ENCODE measurements around the gene PNPT1.
A peak's percentile ranks its signal among the peaks of the same experiment; 100 is the strongest.
"Not testable (repeated sequence)": the region's sequence is repeated elsewhere in the genome, so short reads cannot be mapped to it uniquely, and the experiment has no call there.

PNPT1 gene

GRCh38 chr2:55693181-55694125 is at the start of gene PNPT1:
PNPT1 (minus strand) TSS chr2:55693844; CDS start chr2:55693823, 21 bp downstream.
- peak; percentile 84 to 89 for DNase-seq (ENCODE audit: low read depth in 2 of 2)

- DNase-seq (ENCODE audit: low read depth in 2 of 2): no peak
Observed at GRCh38 chr2:55742996-55743395, 49.4 kb upstream of the PNPT1 start.

GRCh38 chr2:55736019-55736536 is 42.4 kb upstream of the PNPT1 start:
- not testable (repeated sequence) for DNase-seq (ENCODE audit: low read depth in 2 of 2)

GRCh38 chr2:55734726-55735125 is 41.1 kb upstream of the PNPT1 start:
- DNase-seq (ENCODE audit: low read depth in 2 of 2): no peak

DNA sequence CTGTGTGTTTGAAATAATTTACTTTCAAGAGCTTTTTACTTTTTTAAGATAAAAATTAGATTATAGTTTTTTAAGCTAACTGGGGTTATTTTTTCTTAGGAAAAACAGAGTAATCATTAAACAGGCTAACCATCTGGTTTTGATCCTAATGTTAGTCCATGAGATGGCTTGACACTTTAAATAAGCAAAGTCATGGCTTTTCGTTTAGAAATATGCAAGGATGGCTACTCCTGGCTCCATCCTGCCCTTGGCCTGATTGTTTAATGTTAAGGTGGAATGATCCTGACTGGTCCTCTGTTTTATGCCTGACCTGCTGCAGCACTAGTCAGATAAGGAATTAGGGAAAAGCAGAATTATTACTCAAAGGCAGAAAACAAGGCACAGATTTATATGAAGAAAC is 39.7 kb upstream of the PNPT1 start:
- DNase-seq (ENCODE audit: low read depth in 2 of 2): no peak

- DNase-seq (ENCODE audit: low read depth in 2 of 2): no peak
Observed at GRCh38 chr2:55732854-55733253, 39.2 kb upstream of the PNPT1 start.

DNA sequence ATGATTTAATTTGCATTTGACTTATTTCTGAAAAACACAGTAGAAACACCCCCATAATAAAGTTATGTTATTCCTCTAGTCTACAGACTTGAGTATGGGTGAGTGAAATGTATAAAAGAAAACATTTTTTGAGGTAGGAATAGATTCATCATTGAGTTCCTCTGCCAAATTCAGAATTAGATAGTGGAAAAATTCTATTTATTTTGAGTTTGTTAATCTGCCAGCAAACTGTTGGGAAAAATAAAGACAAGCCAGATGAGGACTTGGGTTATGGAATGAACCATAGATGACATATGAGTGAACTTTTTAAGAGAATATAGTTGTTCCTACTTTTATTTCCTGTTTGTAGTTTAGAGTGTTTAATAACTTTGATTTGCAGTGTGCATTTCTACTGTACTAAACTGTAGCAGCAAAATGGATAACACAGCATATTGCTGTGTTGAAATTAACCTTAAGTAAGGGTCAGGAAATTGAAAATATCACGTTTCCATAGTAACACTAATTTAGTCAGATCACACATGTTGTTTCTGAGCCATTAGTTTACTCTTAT is 35.6 kb upstream of the PNPT1 start:
- DNase-seq (ENCODE audit: low read depth in 2 of 2): no peak

DNA sequence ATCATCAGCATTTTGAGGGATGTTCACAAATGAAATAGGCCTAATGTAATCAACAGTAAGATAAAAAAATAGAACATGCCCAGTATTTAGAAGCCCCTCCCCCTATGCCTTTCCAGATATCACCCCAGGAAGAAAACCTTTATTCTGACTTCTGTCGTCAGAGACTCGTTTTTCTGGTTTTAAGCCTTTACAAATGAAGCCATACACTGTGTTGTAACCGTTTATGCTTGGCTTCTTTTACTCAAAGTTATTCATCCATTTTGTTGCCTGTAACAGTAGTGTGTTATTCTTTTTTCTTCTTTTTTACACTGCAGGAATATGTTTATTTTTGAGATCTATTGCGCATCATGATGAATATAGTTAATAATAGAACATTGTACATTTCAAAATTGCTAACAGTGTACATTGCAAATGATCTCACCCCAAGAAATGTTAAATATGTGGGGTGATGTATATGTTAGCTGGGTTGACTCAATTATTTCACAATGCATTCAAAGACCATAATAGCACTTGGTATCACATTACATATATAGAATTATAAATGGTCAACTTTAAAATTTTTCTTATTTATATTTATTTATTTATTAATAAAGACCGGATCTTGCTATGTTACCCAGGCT is 28.1 kb upstream of the PNPT1 start:
- no peak for DNase-seq (ENCODE audit: low read depth in 2 of 2)

GRCh38 chr2:55720417-55720816 is 26.8 kb upstream of the PNPT1 start:
- DNase-seq (ENCODE audit: low read depth in 2 of 2): no peak

GRCh38 chr2:55719852-55720251 is 26.2 kb upstream of the PNPT1 start:
- no peak for DNase-seq (ENCODE audit: low read depth in 2 of 2)

DNA sequence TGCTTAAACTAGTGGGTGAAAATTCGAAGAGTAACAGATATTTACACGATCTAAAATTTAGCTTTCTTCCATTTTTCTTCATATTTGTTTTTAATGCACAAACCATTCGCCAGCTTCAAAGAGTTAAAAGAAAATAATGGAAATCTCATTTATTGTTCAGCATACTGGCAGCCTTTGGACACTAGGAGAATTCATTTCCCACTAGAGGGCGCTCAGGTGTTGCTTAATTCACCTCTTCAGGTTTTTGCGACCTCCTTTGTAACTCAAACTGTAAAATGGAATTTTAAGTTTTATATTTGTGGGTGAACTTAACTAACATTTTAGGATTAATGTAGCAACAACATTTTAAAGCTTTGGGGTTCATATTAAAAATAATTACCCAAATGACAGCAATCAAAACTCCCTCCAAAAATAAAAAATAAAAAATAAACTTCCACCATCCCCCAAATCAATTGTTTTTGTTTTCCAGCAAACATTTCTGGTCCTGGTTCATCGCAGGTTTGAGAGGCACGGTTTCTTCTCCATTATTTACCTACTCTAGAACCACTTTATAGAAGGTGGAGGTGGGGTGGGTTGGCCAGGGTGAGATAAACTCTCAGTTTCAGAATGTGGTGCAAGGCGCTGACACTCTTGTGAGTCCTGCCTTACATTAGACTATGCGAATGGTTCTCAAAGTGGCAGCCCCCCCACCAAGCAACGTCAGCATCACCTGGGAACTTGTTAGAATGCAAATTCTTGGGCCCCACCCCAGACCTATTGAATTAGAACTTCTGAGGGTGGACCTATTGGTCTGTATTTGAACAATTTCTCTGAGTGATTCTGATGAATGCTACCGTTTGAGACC is 24.7 kb upstream of the PNPT1 start:
- DNase-seq (ENCODE audit: low read depth in 2 of 2): no peak

DNA sequence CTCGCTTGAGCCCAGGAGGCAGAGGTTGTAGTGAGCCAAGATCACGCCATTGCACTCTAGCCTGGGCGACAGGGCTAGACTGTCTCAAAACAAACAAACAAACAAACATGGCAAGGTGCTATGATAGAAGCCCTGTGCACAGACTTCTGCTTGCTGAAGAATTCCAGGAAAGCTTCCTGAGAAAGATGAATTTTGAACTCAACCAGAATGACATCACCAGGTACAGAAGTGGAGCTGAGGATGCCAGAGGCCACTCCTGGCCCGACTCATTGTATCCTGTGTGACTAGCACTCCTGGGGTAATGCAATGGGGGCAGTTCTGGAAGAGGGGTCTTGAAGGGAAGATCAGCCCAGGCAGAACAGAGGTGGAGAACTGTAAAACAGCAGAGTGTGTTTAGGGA is 22.0 kb upstream of the PNPT1 start:
- DNase-seq (ENCODE audit: low read depth in 2 of 2): no peak

- not testable (repeated sequence) for DNase-seq (ENCODE audit: low read depth in 2 of 2)
Observed at GRCh38 chr2:55715178-55715577, 21.5 kb upstream of the PNPT1 start.

GRCh38 chr2:55712477-55713060 is 18.9 kb upstream of the PNPT1 start:
- DNase-seq (ENCODE audit: low read depth in 2 of 2): no peak

DNA sequence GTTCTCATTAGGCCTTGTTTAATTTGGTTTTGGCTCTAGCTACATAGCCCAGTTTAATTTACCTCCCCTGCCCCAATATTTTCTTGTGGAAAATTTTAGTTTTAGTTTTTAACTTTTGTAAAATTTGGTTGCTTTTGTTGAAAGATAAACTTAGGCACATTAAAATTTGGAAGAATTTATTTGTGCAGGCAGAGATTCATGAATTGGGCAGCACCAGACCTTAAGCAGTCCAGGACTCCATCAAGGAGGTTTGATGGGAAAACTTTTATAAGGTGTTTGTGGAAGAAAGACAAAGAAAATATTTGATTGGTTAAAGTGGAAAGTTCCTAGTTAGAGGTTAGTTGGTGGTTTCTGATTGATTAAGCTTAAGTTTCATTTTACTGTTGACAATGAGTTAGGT is 16.4 kb upstream of the PNPT1 start:
- DNase-seq (ENCODE audit: low read depth in 2 of 2): no peak

DNA sequence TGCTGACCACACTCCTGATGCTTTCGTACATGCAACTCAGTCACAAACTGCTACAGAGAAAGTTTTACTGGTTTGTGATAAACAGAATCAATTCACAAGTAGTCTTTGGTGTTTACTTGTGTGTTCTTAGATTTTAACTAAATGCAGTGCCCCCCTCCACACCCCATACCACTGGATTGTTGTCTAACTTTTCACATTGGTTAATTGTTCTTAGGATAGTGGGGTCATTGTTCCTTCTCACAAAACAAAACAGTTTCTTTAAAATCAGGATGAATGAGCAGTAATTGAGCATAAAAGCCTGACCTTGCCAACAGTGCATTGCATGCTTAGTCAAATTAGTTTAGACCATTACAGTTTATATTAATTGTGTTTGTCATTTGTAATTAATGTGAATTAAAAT is 14.1 kb upstream of the PNPT1 start:
- DNase-seq (ENCODE audit: low read depth in 2 of 2): no peak

- not testable (repeated sequence) for DNase-seq (ENCODE audit: low read depth in 2 of 2)
Observed at GRCh38 chr2:55706258-55706657, 12.6 kb upstream of the PNPT1 start.

DNA sequence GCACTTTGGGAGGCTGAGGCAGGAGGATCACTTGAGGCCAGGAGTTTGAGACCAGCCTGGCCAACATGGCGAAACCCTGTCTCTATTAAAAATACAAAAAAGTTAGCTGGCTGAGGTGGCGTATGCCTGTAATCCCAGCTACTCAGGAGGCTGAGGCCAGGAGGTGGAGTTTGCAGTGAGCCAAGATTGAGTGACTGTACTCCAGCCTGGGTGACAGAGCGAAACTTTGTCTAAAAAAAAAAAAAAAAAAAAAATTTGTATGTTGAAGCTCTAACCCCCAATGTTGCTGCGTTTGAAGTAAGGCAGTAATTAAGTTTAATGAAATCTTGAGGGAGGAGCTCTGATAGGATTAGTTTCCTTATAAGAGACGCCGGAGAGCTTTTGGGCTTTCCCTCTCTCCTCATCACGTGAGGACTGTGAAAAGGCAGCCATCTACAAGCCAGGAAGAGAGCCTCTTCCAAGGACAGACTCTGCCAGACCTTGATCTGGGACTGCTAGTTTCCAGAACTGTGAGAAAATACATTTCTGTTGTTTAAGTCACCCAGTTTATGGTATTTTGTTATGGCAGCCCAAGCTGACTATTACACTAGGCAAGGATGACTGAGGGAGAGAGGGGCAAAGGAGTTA is 11.5 kb upstream of the PNPT1 start:
- no peak for DNase-seq (ENCODE audit: low read depth in 2 of 2)

DNA sequence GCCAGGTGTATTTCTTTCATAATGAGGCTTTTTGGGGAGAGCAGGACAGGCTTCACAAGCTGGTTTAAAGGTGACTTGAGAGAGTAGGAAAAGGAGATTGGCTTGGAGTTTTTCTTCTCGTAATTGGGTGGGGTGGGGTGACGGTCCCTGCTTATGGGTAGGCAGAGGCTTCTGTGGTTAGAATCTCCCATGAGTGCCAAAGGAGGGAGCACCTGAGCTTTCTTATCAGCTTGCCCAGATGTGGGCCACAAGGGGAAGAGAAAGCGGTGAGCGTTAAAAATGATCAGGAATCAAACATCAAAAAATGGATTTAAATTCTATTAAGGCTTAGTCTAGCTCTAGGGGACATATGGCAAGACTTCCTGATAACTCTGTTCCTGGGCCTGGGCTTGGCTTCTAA is 9.7 kb upstream of the PNPT1 start:
- DNase-seq (ENCODE audit: low read depth in 2 of 2): no peak

DNA sequence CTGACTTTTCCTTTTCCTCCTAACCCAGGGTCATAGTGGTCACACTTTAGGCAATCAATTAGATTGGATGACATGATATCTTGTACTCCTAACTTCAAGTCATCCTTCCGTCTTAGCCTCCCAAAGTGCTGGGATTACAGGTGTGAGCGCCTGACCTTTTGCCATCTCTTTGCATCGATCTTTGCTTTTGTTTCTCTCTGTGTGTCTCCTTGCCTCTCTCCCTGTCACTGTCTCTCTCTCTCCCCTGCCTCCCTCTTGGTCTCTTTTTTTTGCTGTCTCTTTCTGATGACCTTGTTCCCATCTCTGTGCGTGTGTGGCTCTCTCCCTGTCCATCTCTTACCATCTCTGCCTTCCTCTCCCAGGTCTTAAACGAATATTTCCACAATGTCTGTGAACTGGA is 904 bp downstream of the PNPT1 start:
- not testable (repeated sequence) for DNase-seq (ENCODE audit: low read depth in 2 of 2)

DNA sequence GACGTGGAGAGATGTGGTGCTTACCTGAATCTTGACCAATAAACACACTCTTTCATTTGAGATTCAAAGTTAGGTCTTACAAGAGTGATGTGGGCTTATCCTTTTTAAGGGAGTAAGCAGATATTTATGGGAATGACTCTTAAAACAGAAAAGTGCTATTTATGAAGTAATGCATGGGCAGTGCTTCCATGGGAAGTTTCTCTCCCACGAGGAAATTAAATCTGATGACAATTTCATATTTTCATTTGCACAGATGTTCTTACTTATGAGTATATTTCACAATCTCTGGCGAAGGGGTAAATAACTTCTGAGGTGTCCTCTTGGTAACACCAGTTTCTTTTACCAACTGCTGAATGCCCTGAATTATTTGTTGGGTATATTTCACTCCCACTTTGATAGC is 21.0 kb downstream of the PNPT1 start:
- DNase-seq (ENCODE audit: low read depth in 2 of 2): no peak

All from activated CD8-positive, alpha-beta memory T cell treated with anti-CD3 and anti-CD28 coated beads for 4 hours (primary cell).